ENCODE measurements around the gene RGMB.
"Not testable (repeated sequence)": the region's sequence is repeated elsewhere in the genome, so short reads cannot be mapped to it uniquely, and the experiment has no call there.

RGMB gene

GRCh38 chr5:98741926-98742325, 31.5 kb upstream of the RGMB start:
- TF ChIP-seq, protein P1, sequence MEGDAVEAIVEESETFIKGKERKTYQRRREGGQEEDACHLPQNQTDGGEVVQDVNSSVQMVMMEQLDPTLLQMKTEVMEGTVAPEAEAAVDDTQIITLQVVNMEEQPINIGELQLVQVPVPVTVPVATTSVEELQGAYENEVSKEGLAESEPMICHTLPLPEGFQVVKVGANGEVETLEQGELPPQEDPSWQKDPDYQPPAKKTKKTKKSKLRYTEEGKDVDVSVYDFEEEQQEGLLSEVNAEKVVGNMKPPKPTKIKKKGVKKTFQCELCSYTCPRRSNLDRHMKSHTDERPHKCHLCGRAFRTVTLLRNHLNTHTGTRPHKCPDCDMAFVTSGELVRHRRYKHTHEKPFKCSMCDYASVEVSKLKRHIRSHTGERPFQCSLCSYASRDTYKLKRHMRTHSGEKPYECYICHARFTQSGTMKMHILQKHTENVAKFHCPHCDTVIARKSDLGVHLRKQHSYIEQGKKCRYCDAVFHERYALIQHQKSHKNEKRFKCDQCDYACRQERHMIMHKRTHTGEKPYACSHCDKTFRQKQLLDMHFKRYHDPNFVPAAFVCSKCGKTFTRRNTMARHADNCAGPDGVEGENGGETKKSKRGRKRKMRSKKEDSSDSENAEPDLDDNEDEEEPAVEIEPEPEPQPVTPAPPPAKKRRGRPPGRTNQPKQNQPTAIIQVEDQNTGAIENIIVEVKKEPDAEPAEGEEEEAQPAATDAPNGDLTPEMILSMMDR (IDR thresholded peaks at IDR 0.05; ENCODE audit: insufficient read depth, missing control alignments) = no peak
- DNase-seq (ENCODE audit: insufficient read length, low spot score) (no peak), FAIRE-seq (no peak)

DNA sequence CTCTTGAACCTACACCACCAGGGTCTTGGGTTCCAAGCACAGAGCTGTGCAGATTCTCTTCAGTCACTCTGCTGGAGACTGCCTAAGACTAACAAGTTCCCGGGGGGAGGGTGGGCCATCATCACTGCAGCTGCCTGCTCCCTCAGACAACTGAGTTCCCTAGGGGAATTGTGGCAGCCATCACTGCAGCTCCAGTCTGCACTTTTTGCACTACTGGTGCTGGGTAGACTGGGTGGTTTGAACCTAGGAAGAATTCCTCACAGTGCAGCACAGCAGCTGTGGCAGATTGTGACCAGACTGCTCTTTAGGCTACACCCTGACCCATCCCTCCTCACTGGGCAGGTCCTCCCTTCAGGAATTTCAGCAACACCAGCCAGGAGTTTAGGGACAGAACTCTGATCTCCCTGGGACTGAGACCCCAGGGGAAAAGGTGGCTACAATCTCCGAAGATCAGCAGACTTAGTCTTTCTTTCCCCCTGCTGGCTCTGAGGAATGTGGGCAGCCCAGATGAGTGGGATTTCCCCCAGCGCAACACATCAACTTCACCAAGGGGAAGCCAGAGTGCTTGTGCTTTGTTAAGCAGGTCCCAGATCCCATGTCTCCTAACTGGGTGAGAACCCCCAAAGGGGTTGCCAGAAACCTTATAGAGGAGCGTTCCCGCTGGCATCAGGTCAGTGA, 30.9 kb upstream of the RGMB start:
- TF ChIP-seq, protein P1 (IDR thresholded peaks at IDR 0.05; ENCODE audit: insufficient read depth, missing control alignments) = no peak
- DNase-seq (ENCODE audit: insufficient read length, low spot score) (no peak), FAIRE-seq (no peak)

- DNase-seq (ENCODE audit: insufficient read length, low spot score); FAIRE-seq: not testable (repeated sequence)
Measured at GRCh38 chr5:98748259-98748658, 25.2 kb upstream of the RGMB start.

DNA sequence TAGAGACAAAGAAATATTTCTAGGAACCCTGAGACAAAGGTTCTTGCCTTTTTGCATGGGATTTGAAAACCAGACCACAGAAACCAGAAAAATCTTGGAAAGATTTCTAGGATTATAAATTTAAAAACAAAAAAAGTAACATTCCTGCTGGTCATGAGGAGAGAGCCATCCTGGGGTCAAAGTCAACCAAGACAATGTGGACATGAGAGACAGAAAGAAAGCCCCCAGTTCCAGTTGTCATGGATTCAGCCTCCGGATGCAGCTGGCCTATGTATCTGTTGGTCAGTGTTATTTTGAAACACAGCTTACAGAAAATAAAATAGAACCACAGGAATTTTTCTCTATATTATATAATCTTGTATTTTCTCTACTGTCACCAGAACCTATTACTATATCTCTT, 24.4 kb upstream of the RGMB start:
- DNase-seq (ENCODE audit: insufficient read length, low spot score) = no peak
- no peak for FAIRE-seq
- TF ChIP-seq, protein P1 (IDR thresholded peaks at IDR 0.05; ENCODE audit: insufficient read depth, missing control alignments) = no peak

DNA sequence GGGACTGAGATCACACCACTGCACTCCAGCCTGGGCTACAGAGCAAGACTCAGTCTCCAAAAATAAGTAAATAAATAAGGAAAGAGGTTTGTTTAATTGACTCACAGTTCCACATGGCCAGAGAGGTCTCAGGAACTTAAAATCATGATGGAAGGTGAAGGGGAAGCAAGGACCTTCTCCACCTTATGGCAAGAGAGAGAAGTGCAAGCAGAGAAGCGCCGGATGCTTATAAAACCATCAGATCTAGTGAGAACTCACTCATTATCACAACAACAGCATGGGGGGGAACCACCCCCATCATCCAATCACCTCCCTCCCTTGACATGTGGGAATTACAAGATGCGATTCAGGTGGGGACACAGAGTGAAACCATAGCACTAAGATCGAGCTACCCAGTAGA, 22.8 kb upstream of the RGMB start:
- no peak for FAIRE-seq
- TF ChIP-seq, protein P1 (IDR thresholded peaks at IDR 0.05; ENCODE audit: insufficient read depth, missing control alignments) = peak; percentile 38
- DNase-seq (ENCODE audit: insufficient read length, low spot score) = no peak

- not testable (repeated sequence) for FAIRE-seq
Measured at GRCh38 chr5:98752331-98752730, 21.1 kb upstream of the RGMB start.

DNA sequence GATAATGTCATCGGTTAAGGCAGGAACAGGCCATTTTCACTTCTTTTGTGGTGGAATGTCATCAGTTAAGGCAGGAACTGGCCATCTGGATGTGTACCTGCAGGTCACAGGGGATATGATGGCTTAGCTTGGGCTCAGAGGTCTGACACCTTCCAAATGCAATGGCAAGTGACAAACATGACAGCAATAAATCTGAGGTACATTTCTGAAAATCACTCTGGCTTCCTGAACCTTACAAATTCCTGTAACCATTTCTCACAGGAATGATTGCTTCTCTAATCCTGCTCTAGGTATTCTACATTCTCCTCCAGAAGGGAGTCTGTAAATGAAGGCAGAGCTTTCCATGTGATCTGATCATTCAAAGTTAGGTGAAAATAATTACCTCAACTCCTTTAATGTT, 20.7 kb upstream of the RGMB start:
- not testable (repeated sequence) for DNase-seq (ENCODE audit: insufficient read length, low spot score); FAIRE-seq

More at GRCh38 chr5:98752331-98752730, 21.1 kb upstream of the RGMB start:
- DNase-seq (ENCODE audit: insufficient read length, low spot score) = not testable (repeated sequence)

DNA sequence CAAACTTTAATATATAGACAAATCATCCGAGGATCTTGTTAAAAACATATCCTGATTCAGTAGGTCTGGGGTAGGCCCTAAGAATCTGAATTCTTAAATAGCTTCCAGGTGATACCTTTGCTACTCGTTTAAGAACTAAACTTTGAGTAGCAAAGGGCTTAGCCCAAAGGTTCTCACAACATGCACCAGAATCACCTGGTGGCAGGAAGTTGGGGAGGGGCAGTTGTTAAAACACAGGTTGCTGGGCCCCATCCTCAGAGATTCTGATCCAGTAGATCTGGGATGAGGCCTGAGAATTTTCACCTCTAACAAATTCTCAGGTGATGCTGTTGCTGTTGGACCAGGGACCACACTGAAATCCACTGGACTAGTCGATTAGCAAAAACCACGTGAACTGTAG, 20.0 kb upstream of the RGMB start:
- no peak for DNase-seq (ENCODE audit: insufficient read length, low spot score)
- TF ChIP-seq, protein P1 (IDR thresholded peaks at IDR 0.05; ENCODE audit: insufficient read depth, missing control alignments) = no peak
- FAIRE-seq = no peak

DNA sequence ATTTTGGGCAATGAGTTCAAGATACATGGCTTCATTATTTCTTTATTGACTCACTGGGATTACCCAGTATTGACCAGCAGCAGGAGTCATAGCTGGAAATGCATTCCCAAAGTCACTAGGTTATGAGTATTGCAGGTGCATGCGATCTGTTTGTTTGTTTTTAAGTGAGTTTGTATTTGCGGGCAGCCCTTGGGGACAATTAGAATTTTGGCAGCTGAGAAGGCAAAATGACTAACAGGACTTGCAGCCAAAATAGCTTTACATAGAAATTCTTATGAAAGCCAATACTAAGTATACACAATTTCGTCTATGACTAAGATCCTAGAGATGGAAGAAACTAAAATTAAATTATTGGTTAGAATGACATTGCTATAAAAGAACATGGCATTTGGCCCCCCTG, 18.1 kb upstream of the RGMB start:
- FAIRE-seq = no peak
- TF ChIP-seq, protein P1 (IDR thresholded peaks at IDR 0.05; ENCODE audit: insufficient read depth, missing control alignments) = no peak
- no peak for DNase-seq (ENCODE audit: insufficient read length, low spot score)

All from D721Med (cell line).